GM12875 (cell line): ENCODE data around the gene IFIT2.
A peak's percentile ranks its signal among the peaks of the same experiment; 100 is the strongest.
"Not testable (repeated sequence)": the region's sequence is repeated elsewhere in the genome, so short reads cannot be mapped to it uniquely, and the experiment has no call there.

Experiments used
- H3K4me3 ChIP-seq: one replicate; pipeline ENCODE4 v1.5.1; 2011; ENCODE audit warnings: low read depth, low read length, control low read depth
- CTCF ChIP-seq: IDR thresholded peaks from 2 replicates; pipeline ENCODE4 v1.5.1; 2011; ENCODE audit warnings: low read depth, mild to moderate bottlenecking, control low read depth, inconsistent platforms, low read length, moderate library complexity, borderline replicate concordance; ENCODE audit not compliant: insufficient read depth

IFIT2 gene

GRCh38 chr10:89327803-89328441 lies 26.1 kb downstream of the IFIT2 start, which contains the start of gene IFIT3:
IFIT3 (plus strand) TSS chr10:89327997; CDS start chr10:89328074, 77 bp downstream.
- H3K4me3 ChIP-seq, result peak within 1 kb of the TSS; percentile 6
- no peak for TF ChIP-seq CTCF

DNA sequence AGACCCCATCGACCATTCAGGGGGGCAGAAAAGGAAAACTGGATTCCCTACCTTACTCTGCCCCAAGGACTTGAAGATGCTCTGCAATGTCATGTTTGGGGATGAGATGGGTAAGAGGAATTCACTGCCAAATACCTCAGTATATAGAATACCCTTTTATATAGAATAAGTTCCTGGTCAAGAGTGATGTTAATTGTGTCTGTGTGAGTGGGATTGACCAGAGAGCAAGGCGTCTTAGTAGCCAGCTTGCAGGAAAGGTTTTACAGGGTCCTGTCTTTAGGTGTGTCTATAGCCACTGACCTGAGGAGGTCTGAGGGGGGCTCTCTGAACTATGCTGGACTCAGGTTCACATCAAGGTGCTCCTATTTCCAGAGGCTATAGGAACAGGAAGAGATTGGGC lies 27.3 kb downstream of the IFIT2 start:
- no peak for TF ChIP-seq CTCF
- H3K4me3 ChIP-seq, result peak overlapping the region; percentile 15

DNA sequence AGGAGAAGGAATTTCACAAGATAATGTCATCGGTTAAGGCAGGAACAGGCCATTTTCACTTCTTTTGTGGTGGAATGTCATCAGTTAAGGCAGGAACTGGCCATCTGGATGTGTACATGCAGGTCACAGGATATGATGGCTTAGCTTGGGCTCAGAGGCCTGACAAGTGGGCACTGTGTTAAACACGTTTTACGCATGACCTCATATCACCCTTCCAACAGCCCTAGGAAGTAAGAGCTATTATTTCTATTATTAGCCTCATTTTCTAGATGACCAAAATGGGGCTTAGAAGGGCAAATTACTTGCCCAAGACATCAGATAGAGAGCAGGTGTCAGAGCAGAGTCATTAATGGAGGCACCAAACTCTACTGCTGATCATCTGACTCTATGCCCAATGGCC lies 28.2 kb downstream of the IFIT2 start:
- not testable (repeated sequence) for H3K4me3 ChIP-seq

DNA sequence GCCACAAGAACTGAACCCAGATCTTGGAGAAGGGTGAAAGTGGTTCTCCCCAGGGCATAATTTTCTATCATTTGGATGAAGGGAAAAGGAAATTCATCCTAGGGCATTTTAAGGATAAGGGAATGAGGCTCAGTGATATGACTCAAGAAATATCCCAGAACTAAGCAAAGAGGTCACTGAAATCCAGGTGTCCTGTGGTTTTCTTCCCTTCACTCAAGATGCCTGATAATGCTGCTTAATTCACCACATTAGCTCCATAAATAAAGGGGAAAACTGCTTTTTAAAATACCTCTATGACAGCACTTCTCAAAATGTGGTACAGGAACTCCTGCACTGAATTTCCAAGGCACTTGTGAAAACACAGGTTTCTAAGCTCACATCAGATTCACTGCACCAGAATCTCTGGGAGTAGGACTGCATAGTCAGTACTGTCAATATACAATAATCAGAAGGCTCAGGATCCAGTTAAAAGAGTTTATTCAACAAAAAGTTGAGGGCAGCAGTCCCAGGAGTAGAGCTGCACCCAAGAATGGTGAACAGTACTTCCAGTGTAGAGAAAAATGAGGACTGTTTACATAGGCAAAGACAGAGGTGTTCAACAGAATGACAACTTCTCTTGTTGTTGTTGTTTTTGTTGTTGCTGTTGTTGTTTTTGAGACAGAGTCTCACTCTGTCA lies 28.8 kb downstream of the IFIT2 start:
- no peak overlapping the region for H3K4me3 ChIP-seq
- no peak for TF ChIP-seq CTCF

DNA sequence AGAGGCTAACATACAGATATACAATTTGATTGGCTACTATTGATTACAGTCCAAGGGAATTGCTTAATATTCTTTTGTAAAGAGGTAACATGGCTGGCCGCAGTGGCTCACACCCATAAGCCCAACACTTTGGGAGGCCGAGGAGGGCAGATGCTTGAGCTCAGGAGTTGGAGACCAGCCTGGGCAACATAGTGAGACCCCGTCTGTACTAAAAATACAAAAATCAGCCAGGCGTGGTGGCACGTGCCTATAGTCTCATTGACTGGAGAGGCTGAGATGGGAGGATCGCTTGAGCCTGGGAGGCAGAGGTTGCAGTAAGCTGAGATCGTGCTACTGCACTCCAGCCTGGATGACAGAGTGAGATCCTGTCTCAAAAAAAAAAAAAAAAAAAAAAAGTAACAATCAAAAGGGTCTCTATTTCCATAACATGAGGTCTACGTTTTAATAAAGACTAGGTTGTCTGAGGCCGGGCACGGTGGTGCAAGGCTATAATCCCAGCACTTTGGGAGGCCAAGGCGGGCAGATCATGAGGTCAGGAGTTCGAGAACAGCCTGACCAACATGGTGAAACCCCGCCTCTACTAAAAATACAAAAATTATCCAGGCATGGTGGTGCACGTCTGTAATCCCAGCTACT lies 29.8 kb downstream of the IFIT2 start:
- H3K4me3 ChIP-seq, result not testable (repeated sequence)

- no peak for TF ChIP-seq CTCF
- peak overlapping the region; percentile 49 for H3K4me3 ChIP-seq
Measured at GRCh38 chr10:89332123-89332633, 30.3 kb downstream of the IFIT2 start.

DNA sequence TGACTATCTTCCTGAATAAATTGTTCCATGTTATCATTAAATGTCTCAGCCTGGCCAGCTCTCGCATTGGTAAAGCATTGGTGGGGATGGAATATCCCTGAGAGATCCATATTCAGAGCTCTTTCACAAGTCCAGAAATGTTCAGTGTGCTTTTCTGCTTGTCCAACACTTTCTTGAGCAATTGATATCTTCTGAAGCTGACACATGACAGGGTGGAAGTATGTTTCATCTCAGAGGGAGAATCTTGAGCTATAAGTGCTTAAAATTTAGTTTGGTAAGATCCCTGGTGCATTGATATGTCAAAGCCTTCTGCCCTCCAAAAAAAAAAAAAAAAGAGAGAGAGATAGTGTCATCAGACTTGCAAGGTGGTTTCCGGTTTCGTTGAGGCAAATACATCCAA lies 33.4 kb downstream of the IFIT2 start:
- no peak for TF ChIP-seq CTCF
- no peak overlapping the region for H3K4me3 ChIP-seq

DNA sequence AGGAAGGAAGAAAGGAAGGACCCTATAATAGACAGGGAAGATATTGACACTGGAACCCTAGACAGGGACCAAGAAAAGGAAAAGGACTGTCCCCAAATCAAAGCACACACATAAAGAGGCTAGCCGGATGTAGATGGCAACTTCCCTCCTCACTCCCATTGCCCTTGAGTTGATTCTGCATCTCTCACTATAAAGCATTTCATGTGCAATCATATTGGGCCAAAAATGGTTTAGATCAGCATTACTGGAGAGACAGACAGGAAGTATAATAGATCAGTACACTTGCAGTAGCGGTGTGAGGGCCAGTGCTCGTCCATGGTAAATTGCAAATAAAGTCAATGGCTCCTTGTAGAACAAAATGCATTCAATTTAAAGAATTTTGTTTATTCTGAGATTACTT lies 34.4 kb downstream of the IFIT2 start:
- no peak for TF ChIP-seq CTCF
- no peak overlapping the region for H3K4me3 ChIP-seq
